T-helper 1 cell (primary cell): ENCODE results near the gene HCFC1R1.

Experiments used
- DNase-seq, 5 donors: peaks; one replicate each; pipeline ENCODE4 v3.0.0-alpha.2; 2012 to 2020

Gene HCFC1R1

GRCh38 chr16:2992383-2993081, 31.2 kb downstream of the HCFC1R1 start:
- no peak for DNase-seq

DNA sequence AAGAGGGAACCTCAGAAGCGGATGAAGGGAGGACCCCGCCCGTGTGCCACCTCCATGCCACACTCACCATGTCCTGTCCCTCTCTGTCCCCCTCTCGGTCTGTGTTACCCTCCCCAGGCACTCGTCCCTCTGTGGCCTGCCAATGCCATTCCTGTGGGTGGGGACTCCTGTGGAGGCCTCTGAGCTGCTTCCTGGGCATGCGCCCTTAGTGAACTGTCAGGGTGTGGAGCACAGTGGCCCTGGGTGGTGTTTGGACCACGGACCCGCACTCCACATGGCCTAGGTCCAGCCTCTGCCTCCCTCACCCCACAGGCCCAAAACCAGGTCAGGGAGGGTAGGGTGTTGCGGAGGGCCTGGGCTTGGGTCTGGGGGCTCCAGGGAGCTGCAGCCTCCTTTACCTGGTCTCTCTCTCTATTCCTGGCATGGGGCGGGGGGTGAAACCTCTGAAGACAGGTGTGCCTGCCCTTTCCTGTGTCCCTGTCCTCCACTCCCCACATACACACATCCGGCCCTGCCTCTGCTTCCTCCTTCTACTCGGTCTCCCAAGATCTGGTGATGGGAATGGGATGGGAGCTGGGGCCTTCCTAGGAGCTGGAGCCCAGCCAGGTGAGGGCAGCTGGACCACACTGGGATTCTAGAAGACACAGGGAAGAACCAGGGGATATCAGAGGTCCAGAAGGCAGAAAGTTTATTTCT, 32.0 kb downstream of the HCFC1R1 start:
- DNase-seq = no peak

DNA sequence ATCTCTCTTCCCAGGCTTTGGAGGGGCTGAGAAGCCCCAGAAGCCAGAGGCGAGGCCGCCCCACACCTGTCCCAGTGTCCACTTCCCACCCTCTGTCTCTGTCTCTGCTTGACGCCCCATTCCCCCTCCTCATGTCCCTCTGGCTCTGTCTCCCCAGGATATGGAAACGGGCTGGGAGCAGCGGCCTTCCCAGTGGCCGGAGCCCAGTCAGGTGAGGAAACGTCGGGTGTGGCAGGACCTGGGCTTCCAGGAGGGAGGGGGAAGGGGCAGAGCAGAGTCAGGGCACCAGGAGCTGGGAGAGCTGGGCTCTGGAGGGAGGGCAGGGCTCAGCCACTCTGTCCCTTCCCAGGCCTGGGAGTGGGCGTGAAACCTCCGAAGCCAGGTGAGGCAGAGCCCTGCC, 32.9 kb downstream of the HCFC1R1 start:
- no peak for DNase-seq

DNA sequence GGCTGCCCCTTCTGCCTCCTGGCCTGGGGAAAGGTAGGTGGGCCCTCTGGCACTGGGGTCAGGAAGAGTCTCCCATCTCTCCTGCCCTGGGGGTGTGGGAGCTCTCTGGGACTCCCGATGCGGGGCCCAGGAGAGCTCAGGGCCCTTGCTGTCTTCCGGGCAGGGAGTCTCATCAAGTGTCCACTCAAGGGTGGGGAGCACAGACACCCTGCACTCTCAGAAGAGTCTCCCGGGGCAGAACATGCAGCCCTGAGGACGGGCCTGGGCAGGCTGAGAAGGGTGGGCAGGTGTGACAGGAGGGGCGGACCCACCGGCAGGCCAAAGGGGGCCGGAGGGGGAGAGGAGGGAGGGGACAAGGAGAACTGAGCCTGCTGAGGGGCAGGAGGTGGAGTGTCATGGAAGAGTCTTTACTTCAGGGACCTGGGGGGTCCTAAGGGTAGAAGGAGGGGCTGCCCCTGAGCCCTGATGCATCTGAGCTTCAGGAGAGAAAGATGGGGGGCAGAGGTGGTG, 35.1 kb downstream of the HCFC1R1 start:
- no peak for DNase-seq

GRCh38 chr16:2987833-2988232, 35.9 kb downstream of the HCFC1R1 start:
- no peak for DNase-seq

DNA sequence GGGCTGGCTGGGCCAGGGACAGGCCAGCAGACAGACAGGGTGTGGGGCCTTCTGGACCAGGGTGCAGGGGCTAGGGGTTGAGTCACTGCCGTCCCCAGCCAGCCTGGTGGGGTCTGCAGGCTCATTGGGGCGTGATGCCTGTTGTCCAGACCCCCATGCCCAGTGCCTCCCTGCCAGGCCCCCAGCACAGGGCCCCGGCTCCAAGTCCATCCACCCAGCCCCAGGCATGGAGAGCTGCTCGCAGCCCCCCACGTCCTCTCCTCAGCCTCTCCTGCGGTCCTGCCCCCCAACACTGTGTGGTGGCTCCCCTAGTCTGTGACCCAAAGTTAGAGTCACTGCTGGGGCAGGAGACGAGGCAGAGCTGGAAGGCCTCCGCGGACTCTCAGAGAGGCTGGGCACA, 36.5 kb downstream of the HCFC1R1 start:
- DNase-seq = no peak

DNA sequence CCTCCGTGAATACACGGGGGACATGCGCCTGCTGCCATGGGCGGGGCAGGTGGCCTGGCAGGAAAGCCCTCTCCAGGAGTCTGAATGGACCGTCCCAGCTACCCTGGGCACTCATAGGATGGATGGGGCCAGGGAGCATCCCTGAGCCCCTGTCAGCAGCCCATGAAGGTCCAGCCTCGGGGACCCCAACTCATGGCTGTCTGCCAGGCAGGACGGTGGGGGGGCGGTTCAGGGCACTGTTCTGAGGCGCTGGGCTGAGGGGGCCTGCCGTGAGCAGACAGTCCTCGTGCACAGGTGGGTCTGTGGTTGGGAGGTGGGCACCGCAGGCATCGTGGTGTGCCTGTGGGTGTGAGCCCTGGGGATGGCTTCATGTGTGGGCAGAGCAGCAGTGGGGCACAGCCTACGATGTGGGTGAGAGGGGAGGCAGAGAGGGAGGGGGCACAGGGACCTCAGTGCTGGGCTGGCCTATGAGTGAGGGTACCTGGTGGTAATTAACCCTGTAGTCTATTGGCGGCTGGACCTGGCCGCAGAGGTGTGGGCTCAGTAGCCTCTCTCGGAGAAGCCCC, 37.0 kb downstream of the HCFC1R1 start:
- no peak for DNase-seq

DNA sequence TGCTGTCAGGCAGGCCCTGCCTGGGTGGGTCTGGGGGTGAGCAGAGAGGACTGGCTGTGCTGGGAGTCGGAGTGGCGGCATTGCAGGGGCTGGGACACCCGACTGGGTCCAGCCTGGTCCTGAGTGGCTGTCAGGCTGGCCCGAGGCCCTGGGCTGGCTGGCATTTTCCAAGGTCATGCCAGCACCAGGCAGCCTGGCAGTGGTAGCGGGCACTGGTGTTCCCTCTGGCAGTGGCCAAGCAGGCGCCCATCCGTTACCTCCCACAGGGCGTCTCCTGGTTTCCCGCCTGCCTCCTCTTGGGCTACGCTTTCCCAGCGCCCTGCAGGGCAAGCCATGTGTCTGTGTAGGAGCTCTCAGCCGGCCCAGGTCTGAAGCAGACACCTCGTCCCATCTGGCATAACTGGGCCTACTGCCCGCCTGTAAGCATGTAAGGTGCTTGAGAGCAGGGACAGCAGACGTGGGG, 37.8 kb downstream of the HCFC1R1 start:
- no peak for DNase-seq

GRCh38 chr16:2985462-2985861, 38.3 kb downstream of the HCFC1R1 start:
- no peak for DNase-seq

DNA sequence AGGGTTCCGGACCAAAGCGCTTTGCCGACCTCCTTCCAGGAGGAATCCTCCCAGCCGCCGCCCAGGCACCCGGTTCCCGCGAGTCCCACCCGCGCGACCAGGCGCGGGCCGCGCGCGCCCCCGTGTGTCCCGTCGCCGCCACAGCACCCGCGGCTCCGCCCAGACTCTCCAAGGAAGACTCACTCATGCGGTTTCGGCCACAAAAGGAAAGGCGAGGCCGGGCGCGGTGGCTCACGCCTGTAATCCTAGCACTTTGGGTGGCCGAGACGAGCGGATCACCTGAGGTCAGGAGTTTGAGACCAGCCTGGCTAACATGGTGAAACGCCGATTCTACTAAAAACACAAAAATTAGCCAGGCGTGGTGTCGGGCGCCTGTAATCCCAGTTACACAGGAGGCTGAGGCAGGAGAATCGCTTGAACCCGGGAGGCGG, 40.0 kb downstream of the HCFC1R1 start:
- peak; percentile 39 to 62 (median 51) for DNase-seq

DNA sequence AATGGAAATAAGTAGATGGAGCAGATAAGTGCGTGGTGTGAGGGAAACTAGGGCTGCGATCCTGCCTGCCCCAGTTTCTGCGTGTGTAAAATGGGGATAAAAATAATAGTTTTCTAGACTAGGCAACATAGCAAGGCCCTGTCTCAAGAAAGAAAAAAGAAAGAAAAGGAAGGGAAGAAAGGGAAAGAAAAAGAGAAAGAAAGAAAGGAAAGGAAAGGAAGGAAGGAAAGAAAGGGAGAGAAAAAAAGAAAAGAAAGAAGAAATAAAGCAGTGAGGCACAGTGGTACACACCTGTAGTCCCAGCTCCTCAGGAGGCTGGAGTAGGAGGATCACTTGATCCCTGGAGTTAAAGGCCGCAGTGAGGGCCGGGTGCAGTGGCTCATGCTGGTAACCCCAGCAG, 41.3 kb downstream of the HCFC1R1 start:
- no peak for DNase-seq

GRCh38 chr16:2981899-2982250, 41.9 kb downstream of the HCFC1R1 start:
- DNase-seq = no peak

- no peak for DNase-seq
Measured at GRCh38 chr16:2981177-2981898, 42.4 kb downstream of the HCFC1R1 start.

DNA sequence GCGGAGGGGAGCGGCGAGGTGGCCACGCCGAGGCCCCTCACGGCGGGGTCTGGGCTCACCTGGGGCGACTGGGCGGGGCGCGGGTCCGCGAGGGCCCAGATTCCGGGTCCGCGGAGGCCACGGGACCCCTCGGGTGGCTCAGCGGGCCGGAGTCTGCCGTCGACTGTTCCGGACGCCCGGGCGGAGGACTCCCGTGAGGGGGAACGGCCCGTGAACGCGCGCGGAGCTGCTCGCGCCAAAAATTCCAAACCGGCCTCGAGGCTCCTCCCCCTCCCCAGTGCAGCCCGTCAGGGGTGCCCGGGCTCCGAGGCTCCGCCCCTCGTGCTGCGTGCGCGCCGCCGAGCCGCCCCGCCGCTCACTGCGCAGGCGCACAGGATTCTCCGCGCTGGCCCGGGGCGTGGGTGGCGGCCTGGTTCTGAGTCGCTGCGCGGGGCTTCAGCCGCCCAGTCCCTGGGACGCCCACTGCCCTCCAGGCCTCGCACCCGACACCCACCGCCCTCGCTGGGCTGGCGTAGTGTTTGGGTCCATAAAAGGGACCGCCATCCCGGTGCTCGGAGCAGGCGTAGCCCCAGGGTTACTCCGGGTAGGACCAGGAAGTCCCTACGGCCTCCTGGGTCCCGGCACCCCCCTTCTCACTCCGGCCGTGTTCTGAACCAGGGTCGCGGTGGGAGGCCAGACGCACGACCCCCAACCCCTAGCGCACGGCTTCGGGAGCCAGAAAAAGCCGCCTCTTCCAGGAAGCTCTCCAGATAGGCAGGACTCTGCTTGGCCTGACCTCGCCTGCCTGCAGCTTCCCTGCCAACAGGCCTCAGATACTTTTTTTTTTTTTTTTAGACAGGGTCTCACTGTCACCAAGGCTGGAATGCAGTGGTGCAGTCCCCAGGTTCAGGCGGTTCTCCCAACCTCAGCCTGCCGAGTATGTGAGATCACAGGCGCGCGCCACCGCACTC, 43.2 kb downstream of the HCFC1R1 start, which contains the start of gene PKMYT1:
TSS of gene PKMYT1 (minus strand) at position 220 of the 950 bp plus-strand sequence. CDS start 789 bp downstream, outside the sequence.
- DNase-seq = peak; percentile 89 to 96 (median 91)

GRCh38 chr16:2979669-2980226, 44.0 kb downstream of the HCFC1R1 start:
- DNase-seq = no peak

DNA sequence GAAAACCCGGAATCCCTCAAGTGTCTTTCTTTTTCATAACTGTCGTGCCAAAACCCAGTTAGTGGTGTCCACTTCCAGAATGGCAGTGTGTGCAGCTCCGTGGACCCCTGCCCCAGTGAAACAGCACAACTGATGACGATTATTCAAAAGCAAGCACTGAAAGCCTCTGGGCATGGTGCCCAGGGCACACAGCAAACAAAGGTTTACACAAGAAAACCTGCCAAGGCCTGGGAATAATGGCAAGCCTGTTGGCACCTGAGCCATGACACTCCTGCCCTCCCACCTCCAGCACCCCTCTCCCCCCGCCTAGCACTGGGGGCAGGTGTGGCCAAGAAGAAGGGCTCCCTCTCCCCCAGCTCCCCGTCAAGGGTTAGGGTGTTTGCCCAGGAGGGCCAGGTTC, 46.3 kb downstream of the HCFC1R1 start:
- DNase-seq = no peak

DNA sequence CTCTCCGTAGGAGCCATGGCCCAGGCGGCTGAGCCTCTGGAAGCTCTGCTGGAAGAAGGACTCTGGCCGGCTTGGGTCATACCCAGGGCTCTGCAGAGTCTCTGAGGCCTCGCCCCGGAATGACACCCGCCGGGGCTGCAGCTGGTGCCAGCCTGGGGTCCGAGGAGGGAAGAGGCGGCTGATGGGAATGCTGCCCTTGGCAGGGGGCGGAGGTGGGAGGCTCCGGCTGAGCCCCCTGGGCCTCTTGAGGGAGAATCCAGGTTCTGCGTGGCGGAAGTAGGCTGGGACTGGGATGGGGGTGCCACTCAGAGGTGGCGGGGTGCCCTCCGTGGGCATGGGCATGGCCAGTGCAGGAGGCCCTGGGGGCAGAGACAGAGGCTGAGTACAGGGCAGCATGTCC, 47.1 kb downstream of the HCFC1R1 start:
- no peak for DNase-seq

GRCh38 chr16:2976201-2976600, 47.5 kb downstream of the HCFC1R1 start:
- no peak for DNase-seq

- DNase-seq = no peak
Measured at GRCh38 chr16:2975161-2975795, 48.5 kb downstream of the HCFC1R1 start.

- no peak for DNase-seq
Measured at GRCh38 chr16:2974319-2975056, 49.3 kb downstream of the HCFC1R1 start.
